ENCODE results near the gene ZNF622. TPM values are rescaled to one million over a fixed set of nuclear protein-coding genes. Genes with fewer than 3 reads are reported as not detected.
"Not testable (repeated sequence)": the region's sequence is repeated elsewhere in the genome, so short reads cannot be mapped to it uniquely, and the experiment has no call there.

ZNF622 gene
- polyA plus RNA-seq, 10 donors, result 16.5 to 22.2 (median 19.9) TPM

DNA sequence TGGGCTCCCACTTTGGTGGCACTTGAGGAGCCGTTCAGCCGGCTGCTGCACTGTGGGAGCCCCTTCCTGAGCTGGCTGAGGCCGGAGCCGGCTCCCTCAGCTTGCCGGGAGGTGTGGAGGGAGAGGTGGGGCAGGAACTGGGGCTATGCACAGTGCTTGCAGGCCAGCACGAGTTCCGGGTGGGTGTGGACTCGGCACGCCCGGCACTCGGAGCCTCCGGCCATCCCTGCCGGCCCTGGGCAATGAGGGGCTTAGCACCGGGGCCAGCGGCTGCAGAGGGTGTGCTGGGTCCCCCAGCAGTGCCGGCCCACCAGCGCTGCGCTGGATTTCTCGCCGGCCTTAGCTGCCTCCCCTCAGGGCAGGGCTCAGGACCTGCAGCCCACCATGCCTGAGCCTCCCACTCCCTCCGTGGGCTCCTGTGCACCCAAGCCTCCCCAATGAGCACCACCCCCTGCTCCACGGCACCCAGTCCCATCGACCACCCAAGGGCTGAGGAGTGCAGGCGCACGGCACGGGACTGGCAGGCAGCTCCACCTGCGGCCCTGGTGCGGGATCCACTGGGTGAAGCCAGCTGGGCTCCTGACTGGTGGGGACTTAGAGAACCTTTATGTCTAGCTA is 29.4 kb downstream of the ZNF622 start:
- DNase-seq, result not testable (repeated sequence)

DNA sequence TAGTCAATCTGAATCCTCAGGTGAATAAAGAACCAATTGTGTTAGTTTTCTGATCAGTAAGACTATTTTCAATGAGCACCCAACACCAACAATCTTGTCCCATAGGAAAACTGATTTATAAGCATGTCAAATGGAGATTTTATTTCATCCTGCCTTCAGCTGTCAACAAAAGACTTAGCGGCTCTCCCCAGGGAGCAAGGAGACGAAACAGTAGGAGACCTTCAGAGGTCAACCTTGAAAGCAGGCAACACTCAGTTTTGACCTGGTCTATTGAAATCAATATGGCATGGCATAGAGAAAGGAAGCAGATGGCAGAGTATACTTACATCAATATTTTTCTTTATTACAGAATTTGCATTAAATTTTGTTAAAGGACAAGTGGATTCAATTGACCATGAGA is 34.1 kb downstream of the ZNF622 start:
- no peak for DNase-seq

DNA sequence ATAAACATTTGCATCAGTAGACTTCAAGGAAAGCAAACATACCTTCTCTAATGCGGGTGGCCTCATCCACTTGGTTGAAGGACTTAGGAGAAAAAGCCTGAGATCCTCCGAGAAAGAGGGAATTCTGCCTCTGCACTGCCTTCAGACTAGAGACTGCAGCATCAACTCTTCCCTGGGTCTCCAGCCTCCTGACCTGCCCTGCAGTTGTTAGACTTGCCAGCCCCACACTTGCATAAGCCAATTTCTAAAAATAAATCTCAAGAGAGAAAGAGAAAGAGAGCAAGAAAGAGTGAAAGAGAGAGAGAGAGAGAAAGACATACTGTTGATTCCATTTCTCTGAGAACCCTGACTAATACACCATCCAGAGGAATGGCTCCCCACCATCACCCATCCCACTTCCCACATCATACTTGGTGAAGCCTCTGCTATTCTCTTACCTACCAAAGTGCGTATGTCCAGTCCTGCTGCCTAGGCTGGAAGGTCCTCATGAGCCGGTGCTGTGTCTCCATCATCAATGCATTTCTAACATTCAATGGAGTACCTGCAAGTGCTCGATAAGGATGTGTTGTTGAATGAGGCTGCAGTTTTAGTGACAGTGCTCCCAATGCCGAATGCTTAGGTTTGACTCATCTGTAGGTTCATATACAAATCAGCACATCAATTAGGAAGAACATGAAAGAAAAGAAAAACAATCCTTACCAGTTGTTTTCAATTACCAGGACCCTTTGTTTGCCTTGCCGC is 35.1 kb downstream of the ZNF622 start:
- DNase-seq, result no peak

DNA sequence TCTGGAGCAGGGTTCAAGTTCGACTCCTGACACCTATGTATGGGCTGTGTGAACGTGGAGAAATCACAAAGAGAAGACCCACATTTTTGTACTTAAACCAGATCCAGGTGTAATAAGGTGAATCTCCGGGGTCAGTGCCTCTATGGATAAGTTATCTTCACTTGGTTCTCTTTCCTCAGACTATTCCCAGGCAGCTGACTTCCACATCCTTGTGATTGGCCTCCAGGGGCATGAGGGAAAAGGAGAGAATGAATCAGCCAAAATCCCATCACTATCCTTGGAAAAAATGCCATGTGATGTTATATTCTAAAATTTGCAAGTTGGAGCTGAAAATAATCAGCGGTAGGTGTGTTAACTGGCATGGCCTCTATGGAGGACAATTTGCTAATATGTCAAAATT is 37.2 kb downstream of the ZNF622 start:
- no peak for DNase-seq

DNA sequence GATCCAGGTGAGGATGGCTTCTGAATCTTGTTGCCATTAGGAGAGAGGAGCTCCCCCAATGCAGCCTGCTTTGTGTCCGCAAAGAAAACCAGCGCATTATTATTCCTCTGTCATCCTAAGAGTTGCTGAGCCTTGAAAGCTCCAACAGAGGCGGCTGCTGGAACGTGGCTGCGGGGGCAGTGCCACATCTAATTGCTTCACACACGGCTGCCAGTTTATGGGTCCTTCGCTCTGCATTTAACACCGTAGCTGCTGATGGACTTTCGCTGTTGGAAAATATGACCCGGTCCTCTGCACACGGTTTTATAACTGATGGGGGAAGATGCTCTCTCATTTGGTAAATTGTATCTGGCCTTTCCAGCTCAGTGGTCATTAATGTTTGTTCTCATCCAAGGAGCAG is 38.0 kb downstream of the ZNF622 start:
- no peak for DNase-seq

DNA sequence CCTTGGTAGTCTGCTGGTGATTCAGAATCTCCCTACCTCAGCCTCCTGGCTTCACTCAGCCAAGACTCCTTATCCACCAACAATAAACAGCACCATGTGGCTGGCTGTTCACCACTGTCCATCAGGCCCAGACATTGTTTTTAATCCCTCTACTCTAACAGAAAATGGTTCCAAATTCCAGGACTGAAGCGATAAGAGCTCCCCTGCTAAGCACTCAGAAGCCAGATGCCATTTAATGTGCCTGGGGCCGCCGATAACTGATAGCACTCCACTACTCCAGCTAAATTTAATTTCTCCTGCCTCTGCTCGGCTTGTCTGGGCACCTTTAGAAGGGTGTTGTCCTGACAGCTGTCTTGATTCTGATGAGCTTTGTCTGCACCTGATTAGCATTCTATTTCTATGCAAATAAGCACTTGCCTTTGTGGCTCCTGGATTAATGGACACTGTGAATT is 47.1 kb downstream of the ZNF622 start:
- no peak for DNase-seq

DNA sequence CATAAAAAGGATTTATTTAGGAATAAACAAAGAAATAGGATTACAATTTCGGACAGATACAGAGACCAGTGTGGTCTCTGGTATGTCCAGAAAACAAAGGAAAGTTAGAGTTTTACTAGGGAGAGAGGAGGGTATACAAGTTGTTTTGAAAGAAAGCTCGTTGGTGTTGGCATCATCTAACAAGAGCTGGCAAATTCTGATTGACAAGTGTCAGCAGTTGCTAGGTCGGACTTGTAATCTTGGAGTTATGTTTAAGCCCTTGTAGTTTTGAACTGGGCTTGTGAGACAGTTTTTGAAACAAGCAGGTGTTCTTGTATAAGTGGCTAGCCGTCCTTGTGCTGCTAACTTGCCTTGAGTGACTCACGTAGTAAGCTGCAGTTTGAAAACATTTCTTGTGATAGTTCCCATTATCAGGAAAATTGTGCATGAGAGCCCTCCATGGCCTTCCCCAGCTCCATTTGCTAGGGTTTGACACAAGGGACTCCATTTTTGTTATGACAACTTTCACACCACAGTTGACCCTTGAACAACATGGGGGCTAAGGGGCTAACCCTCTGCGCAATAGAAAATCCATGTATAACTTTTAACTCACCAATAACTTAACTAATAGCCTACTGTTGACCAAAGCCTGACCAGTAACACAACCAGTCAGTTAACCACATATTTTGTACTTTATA is 48.1 kb downstream of the ZNF622 start:
- no peak for DNase-seq

DNA sequence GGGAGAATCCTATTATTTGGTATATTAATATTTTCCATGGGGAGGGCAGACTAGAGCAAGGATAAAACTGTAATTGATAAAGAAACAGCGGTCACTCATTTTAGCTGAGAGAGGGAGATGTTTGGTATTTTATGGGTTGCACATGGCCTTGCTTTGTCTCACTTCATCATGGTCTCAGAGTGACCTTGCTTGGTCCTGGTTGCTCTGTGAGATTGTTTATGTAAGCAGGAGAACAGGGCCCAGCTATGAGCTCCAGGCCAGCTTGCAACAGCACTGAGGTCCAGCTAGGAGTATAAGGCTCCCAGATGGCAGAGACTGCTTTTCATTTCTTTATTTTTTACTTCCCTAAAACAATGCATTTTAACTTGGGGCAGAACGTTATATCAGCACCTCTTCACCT is 50.7 kb downstream of the ZNF622 start:
- no peak for DNase-seq

DNA sequence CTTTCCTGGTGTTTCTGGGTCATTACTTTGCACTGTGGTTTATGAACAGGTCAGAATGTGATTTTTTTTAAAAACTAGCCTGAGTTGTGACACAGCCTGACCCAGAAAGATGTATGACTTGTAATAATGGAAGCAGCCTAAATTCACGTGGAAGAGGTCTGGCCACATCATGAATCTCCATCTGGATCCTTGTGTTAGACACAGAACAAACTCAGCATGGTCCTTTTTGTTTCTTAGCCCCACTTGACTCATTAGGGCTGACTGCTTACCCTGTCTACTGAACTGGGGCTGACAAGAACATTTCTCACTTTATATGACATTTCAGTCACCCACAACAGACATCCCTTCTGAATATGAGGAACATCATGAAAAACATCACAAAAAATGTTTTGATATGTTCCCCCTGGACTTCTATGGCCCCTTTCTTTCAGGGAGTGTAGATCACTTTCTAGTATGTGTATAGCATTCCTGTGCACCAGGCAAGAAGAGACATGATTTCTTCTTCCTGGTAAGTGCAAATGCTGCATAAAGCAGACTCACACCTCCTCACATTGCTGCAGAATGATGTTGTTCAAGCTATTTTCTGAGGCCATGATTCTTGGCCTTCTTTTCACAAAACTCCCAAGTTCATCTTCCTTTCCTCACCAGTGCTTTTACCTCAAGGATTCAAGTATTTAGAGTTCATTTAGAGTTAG is 52.3 kb downstream of the ZNF622 start:
- DNase-seq, result no peak

DNA sequence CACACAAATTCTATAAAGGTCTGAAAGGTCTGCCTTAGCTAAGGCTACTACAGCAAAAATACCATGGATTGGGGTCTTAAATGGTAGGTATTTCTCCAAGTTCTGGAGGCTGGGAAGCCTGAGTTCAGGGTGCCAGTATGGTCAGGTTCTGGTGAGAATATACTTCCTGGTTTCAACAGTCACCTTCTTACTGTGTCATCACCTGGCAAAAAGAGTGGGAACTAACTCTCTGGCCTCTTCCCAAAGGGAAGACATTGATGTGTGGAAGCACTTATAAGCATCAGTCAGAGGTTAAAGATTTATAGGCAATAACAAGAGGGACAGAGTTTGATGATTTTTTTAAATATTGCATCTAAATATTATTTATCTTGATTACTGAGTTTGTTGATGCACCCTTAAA is 53.0 kb downstream of the ZNF622 start:
- no peak for DNase-seq

DNA sequence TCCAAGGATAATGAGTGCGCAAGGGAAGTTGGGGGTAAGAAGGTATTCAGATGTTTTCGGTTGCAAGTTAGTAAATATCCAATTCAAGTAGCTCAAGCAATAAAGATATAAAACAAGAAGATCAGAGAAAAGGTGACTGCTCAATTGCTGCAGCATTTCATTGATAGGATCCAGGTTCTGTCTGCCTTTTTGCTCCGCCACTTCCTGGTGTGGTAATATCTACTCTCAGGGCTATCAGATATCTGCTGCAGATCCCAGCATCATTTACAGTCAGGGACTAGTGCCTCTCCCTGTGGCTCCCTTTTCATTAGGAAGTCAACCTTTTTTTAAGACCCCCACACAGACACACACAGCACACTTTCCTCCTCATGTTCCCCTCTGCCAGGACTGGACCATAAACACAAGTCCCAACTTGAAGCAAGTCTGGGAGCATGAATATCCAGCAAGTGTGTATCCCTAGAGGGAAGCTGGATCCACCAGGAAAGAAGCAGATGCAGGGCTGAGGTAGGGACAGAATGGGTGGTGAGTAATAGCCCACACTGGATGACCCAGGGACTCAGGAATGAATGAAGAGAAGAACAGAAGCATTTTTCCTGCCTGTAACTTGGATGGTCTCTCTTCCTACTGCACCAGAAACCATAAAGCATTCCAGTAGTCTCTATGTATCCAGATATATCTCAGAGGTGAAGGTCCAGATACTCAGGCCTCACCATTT is 53.7 kb downstream of the ZNF622 start:
- DNase-seq, result peak in 1 of 3 donors; percentile 7

DNA sequence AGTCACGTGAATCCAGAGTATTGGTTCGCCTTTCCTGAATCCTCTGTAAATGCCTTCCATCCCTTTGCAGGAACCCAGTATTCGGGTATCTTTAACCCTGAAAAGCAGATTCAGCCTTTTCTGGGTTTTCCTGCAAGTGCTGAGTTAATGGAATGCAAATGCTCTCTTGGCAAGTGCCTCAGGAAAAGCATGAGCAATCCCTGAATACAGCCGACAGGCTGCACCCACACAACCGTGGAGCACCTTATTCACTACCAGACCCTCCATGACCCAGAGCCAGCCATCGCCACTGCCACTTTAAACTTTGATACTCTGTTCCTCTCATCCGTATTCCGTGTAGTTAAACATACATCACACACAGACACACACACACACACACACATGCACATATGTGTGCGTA is 54.4 kb downstream of the ZNF622 start:
- DNase-seq, result no peak

DNA sequence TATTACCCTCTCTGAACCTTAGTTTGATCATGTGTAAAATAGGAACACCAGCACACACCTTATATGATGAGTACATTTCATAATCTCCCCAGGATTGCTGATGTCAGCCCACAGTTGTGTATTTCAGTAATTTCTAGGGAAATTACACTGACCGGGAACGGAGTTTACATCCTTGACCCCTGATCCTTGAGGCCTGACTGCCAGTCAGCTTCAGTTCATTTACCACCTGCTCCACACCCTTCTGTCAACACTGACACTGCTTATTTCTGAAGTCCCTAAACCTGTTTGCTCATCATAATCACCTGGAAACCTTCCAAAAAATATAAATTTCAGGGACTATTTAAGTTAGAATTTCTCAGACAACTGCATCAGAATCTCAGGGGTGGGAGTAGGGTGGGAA is 55.3 kb downstream of the ZNF622 start:
- DNase-seq, result no peak

DNA sequence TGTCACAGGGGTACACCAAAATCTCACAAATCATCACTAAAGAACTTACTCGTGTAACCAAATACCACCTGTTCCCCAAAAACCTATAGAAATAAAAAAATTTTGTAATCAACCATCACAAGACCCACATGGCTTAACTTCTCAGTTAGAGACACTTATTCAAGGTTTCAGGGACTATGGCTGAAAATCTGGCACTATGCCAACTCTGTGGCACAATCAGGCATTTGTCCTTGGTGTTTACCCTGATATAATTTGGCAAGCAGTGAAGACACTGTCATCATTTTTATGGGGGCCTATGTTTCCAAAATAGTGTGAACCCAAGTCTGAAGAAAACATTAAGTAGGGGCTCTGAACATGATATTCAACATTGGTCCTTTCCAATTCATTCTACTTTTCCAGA is 59.0 kb downstream of the ZNF622 start:
- DNase-seq, result no peak

DNA sequence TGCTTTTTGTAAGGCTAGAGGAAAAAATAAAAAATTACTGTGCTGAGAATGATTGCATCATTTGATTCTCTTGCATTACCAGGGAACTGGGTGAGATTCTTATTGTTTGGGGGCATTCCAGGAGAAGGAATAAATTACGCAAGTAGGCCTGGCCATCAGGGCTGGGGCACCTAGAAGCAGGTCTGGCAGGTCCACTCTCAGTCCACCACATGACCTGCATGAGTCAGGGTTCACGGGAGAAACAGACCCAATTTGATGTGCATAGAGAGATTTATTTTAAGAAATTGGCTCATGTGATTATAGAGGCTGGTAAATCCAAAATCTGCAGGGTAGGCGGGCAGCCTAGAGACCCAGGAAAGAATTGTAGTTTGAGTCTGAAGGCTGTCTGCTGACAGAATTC is 59.6 kb downstream of the ZNF622 start:
- no peak for DNase-seq

Other genes with a start within 250 kb of the ZNF622 start
- 100 to 1,000 TPM in 1 of 10 donors, 10 to 100 TPM in 9; 45.1 to 103 (median 71.8) TPM for gene RETREG1, start 151.2 kb upstream of the ZNF622 start, polyA plus RNA-seq (ENCODE audit: insufficient read length in 10 of 10)